ENCODE data around the gene IRF7. TPM values are rescaled to one million over a fixed set of nuclear protein-coding genes. Genes with fewer than 3 reads are reported as not detected.

The IRF7 gene
- polyA plus RNA-seq, 1 experiment: 2.4 TPM

DNA sequence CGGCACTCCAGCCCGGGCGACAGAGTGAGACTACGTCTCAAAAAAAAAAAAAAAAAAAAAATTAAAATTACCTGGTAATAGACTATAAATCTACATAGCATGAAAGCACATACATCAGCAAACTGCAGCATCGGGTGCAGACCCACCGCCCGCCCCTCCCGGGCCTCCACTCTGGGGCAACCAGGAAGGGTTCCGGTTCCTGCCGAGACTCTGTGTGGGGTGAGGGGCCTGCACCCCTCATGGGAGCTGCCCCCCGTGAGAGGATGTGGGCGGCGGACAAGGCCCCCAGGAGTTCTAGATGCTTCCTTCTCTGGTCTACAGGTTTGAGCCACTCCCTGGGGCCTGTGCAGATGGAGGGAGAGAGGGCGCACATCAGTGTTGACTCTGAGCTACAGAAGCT lies 30.5 kb upstream of the IRF7 start:
- peaks cover 4% of the 10 kb centered on the region for H3K9me3 ChIP-seq (ENCODE audit: control insufficient read depth, insufficient read depth, low read length)
- H3K27me3 ChIP-seq (ENCODE audit: control insufficient read depth, insufficient read depth, low read length): no peaks in the 10 kb centered on the region
- CTCF ChIA-PET: interaction anchor here (0.6 kb wide), 1 partner anchor 18 kb away, joined by 3 read pairs; no protein-coding TSS in a partner anchor
- POLR2A ChIA-PET: no interaction called here
- H3K4me3 ChIP-seq (ENCODE audit: low read depth, low read length): no peak overlapping the region
- no peak overlapping the region for H3K27ac ChIP-seq (ENCODE audit: low read depth, low read length)
- no peak for DNase-seq (ENCODE audit: low read depth, low spot score)
- TF ChIP-seq, protein P1, sequence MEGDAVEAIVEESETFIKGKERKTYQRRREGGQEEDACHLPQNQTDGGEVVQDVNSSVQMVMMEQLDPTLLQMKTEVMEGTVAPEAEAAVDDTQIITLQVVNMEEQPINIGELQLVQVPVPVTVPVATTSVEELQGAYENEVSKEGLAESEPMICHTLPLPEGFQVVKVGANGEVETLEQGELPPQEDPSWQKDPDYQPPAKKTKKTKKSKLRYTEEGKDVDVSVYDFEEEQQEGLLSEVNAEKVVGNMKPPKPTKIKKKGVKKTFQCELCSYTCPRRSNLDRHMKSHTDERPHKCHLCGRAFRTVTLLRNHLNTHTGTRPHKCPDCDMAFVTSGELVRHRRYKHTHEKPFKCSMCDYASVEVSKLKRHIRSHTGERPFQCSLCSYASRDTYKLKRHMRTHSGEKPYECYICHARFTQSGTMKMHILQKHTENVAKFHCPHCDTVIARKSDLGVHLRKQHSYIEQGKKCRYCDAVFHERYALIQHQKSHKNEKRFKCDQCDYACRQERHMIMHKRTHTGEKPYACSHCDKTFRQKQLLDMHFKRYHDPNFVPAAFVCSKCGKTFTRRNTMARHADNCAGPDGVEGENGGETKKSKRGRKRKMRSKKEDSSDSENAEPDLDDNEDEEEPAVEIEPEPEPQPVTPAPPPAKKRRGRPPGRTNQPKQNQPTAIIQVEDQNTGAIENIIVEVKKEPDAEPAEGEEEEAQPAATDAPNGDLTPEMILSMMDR (IDR thresholded peaks at IDR 0.05; ENCODE audit: low read depth, low read length): no peak

DNA sequence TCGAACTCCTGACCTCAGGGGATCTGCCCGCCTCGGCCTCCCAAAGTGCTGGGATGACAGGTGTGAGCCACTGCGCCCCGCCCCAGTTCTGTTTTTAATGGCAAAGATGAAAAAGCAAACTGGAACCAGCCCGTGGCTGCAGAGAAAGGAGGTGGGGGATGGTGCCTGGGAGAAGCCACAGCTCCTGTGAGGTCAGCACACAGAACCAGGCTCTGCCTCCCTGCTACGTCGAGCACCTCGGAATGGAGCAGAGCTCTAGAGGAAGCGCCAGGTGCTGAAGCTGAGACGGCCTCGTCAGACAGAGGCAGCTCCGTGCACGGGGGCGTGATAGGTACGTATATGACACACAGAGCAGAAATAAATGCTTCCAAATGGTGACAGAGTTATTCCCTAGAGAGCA lies 29.8 kb upstream of the IRF7 start:
- no peak for DNase-seq (ENCODE audit: low read depth, low spot score)
- ChIA-PET POLR2A (no interaction called here), CTCF (interaction anchor here (0.5 kb wide), 1 partner anchor 127 kb away, joined by 3 read pairs; no protein-coding TSS in a partner anchor)
- Histone ChIP-seq H3K4me3 (ENCODE audit: low read depth, low read length) (no peak overlapping the region), H3K27ac (ENCODE audit: low read depth, low read length) (no peak overlapping the region), H3K27me3 (ENCODE audit: control insufficient read depth, insufficient read depth, low read length) (peaks cover 1% of the 10 kb centered on the region), H3K9me3 (ENCODE audit: control insufficient read depth, insufficient read depth, low read length) (peaks cover 4% of the 10 kb centered on the region)
- TF ChIP-seq, protein P1 (IDR thresholded peaks at IDR 0.05; ENCODE audit: low read depth, low read length): no peak

DNA sequence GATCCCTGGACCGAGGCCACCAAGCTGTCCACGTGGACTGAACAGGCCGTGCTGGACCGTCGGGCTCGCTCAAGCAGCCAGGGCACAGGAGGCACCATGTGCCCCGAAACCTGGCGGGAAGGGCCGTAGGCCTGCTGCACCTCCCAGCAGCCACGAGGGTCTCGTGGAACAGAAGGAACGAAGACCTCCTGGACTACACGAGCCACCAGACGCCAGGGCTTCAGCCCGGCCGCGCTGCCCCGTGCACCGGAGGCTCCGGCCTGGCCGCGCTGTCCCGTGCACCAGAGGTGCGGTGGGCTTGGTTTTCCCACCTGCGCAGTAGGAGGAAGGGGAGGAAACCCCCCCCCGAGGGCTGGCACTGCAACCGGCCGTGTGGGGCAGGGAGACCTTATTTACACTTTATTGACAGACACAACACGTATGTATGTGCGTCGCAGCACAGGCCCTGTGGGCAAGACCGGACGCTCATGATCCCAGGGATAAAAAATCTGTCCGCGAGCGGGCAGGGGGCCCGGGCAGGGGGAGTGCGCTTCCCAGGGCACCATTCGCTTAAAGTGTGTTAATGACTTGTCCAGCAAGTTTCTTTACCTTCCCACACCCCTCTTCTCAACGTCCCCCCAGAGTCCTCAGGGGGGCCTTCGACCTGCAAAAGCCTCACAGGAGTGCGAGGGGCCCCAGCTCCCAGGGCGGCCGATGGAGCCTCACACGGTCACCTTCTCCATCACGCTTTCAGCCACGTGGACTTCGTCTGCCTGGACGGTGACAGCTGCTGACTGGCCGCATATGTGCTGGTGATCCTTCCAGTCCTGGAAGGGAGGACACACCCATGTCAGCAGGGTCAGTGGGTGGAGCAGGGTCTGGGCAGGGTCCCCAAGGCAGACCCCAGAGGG lies 28.3 kb upstream of the IRF7 start:
- no peak for DNase-seq (ENCODE audit: low read depth, low spot score)
- Histone ChIP-seq H3K4me3 (ENCODE audit: low read depth, low read length) (no peak overlapping the region), H3K9me3 (ENCODE audit: control insufficient read depth, insufficient read depth, low read length) (peaks cover 4% of the 10 kb centered on the region), H3K27ac (ENCODE audit: low read depth, low read length) (no peak overlapping the region), H3K27me3 (ENCODE audit: control insufficient read depth, insufficient read depth, low read length) (peaks cover 8% of the 10 kb centered on the region)
- ChIA-PET CTCF (no interaction called here), POLR2A (interaction anchor here (0.7 kb wide), 1 partner anchor 218 kb away, joined by 10 read pairs; no protein-coding TSS in a partner anchor)
- TF ChIP-seq, protein P1 (IDR thresholded peaks at IDR 0.05; ENCODE audit: low read depth, low read length): no peak

DNA sequence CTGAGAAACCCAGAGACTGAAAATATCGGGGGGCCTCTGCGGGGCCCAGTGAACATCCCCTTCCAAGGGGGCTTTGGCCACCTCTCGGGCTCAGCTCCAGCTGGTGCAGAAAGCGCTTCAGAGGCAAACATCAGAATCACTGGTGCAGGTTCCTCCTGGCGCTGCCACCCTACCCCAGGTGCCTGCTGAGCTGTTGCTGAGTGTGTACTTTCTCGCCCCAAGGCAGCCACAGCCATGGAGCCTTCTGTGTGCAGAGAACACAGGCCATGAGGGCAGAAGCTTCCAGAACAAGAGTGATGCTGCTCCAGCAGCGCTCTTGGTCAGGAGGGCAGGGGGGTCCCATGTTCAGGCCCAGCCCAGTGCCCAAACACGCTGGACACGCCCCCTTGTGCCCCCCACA lies 27.6 kb upstream of the IRF7 start:
- Histone ChIP-seq H3K4me3 (ENCODE audit: low read depth, low read length) (no peak overlapping the region), H3K27me3 (ENCODE audit: control insufficient read depth, insufficient read depth, low read length) (peaks cover 15% of the 10 kb centered on the region), H3K9me3 (ENCODE audit: control insufficient read depth, insufficient read depth, low read length) (peaks cover 4% of the 10 kb centered on the region), H3K27ac (ENCODE audit: low read depth, low read length) (no peak overlapping the region)
- ChIA-PET POLR2A (no interaction called here), CTCF (no interaction called here)
- no peak for DNase-seq (ENCODE audit: low read depth, low spot score)
- TF ChIP-seq, protein P1 (IDR thresholded peaks at IDR 0.05; ENCODE audit: low read depth, low read length): no peak

DNA sequence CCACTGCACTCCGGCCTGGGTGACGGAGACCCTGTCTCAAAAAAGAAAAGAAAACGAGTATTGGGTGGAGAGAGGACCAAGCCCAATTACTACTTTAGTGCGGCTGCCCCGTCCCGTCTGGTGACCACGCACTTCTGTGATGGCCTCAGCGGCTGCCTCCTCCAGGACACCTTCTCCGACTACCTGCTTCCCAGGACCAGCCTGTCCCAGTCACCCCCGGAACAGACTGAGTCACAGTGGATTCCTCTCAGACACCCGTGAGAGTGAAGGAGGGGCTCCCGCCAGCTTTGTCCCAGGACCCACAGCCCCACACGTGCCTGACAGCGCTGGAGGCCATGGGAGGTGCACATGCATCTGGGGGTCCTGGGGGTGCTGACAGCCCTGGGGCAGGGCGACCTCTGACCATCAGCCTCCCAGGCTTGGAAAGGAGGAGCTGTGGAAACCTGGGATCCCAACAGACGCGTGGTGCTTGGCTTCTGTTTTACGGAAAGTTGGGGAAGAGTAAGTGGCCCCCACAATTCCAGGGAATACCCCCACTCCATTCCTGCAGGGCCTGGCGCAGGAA lies 26.1 kb upstream of the IRF7 start:
- CTCF ChIA-PET: interaction anchor here (1.2 kb wide), 1 partner anchor 20 kb away, joined by 3 read pairs; no protein-coding TSS in a partner anchor
- POLR2A ChIA-PET: interaction anchor here (0.6 kb wide), 1 partner anchor 55 kb away, joined by 3 read pairs; no protein-coding TSS in a partner anchor
- TF ChIP-seq, protein P1 (IDR thresholded peaks at IDR 0.05; ENCODE audit: low read depth, low read length): no peak
- Histone ChIP-seq H3K27ac (ENCODE audit: low read depth, low read length) (no peak overlapping the region), H3K4me3 (ENCODE audit: low read depth, low read length) (no peak overlapping the region), H3K27me3 (ENCODE audit: control insufficient read depth, insufficient read depth, low read length) (peaks cover 25% of the 10 kb centered on the region), H3K9me3 (ENCODE audit: control insufficient read depth, insufficient read depth, low read length) (peaks cover 4% of the 10 kb centered on the region)
- no peak for DNase-seq (ENCODE audit: low read depth, low spot score)

All from AG04450 (cell line).